SJCRH30 (cell line): ENCODE measurements around the gene ZNF500. TPM values are rescaled to one million over a fixed set of nuclear protein-coding genes. Genes with fewer than 3 reads are reported as not detected.
"Not testable (repeated sequence)": the region's sequence is repeated elsewhere in the genome, so short reads cannot be mapped to it uniquely, and the experiment has no call there.

ENCODE experiments used
- DNase-seq, 2 experiments: peaks; one replicate each; pipeline ENCODE4 v3.0.0-alpha.2; 2015 to 2020
- H3K27ac ChIP-seq: fragments of 250-450 bp; sonication (Bioruptor Pico); 2 replicates; pipeline ENCODE4 v1.5.1; 2020; ENCODE audit warnings: mild to moderate bottlenecking, moderate library complexity
- H3K27me3 ChIP-seq: fragments of 250-450 bp; sonication (Bioruptor Pico); 2 replicates; pipeline ENCODE4 v1.5.1; 2020; ENCODE audit warnings: mild to moderate bottlenecking, moderate library complexity
- H3K36me3 ChIP-seq: fragments of 250-450 bp; sonication (Bioruptor Pico); 2 replicates; pipeline ENCODE4 v1.5.1; 2020; ENCODE audit warnings: mild to moderate bottlenecking, moderate library complexity
- H3K4me1 ChIP-seq: fragments of 250-450 bp; sonication (Bioruptor Pico); 2 replicates; pipeline ENCODE4 v1.5.1; 2020; ENCODE audit warnings: mild to moderate bottlenecking, moderate library complexity
- H3K4me3 ChIP-seq: fragments of 250-450 bp; sonication (Bioruptor Pico); 2 replicates; pipeline ENCODE4 v1.5.1; 2020; ENCODE audit warnings: mild to moderate bottlenecking, moderate library complexity
- H3K9me3 ChIP-seq: fragments of 250-450 bp; sonication (Bioruptor Pico); replicated peaks from 2 replicates; pipeline ENCODE4 v1.5.1; 2020; ENCODE audit warnings: mild to moderate bottlenecking, moderate library complexity
- total RNA-seq: library from RNA; depleted of rRNA; stranded (reverse); fragments of >200 nt; shearing (Covaris generic); gene quantifications from 2 replicates; pipeline ENCODE4 v1.2.3, GENCODE V29; 2014

ZNF500 gene
- total RNA-seq, 1 experiment from 2014 or later, result 7.6 TPM

DNA sequence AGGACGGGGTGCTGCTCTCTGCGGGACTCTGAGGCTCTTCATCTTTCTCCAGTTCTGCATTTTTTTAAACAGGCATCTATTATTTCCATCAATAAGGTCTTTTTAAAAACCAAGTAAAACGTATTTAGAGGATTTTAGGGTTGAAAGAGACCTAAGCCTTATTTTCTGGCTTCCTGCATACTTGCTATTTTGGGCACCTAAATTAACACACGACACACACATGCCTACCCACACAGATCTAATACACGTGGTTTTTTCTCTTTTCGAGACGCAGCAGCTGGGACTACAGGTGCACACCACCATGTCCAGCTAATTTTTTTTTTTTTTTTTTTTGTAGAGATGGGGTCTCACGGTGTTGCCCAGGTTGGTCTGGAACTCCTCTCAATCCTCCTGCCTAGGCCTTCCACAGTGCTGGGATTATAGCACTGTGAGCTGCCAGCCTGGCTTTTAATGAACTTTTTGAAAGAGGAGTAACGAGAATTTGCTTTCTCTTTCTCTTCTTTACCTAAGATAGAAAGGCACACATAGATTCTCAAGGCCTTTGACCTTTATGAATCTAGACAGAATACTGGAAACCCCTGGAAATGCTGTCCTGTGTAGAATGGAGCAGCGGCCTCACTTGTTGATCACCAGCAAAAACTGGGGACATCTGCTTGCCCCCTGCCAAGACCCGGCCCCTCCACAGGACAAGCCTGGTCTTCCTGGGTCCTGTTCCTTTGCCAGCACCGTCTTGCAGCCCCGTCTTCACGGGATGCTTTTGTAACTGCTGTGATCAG is 18.9 kb downstream of the ZNF500 start:
- H3K27ac ChIP-seq, result no peak overlapping the region
- H3K9me3 ChIP-seq, result no peaks in the 10 kb centered on the region
- H3K4me3 ChIP-seq, result no peak overlapping the region
- no peak for DNase-seq
- no peaks in the 10 kb centered on the region for H3K27me3 ChIP-seq
- H3K36me3 ChIP-seq, result no peaks in the 10 kb centered on the region; the same call in 1 of the 2 replicates
- H3K4me1 ChIP-seq, result no peaks in the 10 kb centered on the region

DNA sequence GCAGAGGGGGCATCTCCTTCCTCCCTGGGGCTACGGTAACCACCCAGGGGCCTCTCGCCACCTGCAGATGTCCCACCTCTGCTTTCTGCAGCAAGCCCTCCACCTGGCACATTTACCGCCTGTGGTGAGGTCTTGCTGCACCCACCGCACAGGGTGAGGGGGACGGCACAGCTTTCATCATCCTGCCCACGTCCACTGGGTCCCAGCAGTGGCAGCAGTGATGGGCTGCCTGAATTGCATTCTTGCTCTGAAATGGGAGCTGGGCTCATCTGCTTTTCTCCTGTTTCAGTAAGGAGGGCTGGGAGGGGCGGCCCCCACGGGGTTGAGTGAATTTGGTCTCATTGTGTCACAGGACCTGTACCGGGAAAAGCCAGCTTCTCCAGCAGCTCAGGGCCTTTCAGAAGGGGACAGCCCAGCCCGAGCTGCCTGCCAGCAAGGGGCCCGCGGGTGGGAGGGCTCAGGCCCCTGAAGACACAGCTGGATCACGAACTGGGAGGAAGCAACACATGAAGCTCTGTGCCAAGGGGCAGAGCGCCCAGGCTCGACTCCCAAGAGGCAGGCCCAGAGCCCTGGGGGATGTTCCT is 19.9 kb downstream of the ZNF500 start:
- Histone ChIP-seq H3K9me3 (no peaks in the 10 kb centered on the region), H3K36me3 (no peaks in the 10 kb centered on the region; the same call in 1 of the 2 replicates), H3K27ac (no peak overlapping the region), H3K4me3 (no peak overlapping the region), H3K27me3 (no peaks in the 10 kb centered on the region), H3K4me1 (no peaks in the 10 kb centered on the region)
- no peak for DNase-seq

DNA sequence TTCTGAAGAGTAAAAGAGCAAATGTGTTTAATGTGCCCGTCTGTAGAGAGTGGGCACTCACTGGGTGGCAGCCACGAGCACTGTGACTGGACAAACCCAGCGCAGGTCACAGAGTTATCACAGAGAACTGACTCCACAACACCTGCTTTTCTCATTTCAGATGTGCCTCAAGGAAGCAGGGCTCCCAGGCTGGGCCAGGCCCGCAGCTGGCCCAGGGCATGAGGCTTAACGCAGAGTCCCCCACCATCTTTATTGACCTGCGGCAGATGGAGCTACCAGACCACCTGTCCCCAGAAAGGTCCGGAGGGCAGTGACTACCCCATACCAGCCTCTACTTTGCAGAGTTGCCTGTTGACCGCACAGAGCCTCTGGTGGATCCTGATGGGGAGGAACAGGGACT is 20.7 kb downstream of the ZNF500 start:
- no peak for DNase-seq
- no peak overlapping the region for H3K4me3 ChIP-seq
- no peaks in the 10 kb centered on the region for H3K4me1 ChIP-seq
- H3K9me3 ChIP-seq, result no peaks in the 10 kb centered on the region
- no peaks in the 10 kb centered on the region for H3K27me3 ChIP-seq
- no peak overlapping the region for H3K27ac ChIP-seq
- H3K36me3 ChIP-seq, result no peaks in the 10 kb centered on the region

DNA sequence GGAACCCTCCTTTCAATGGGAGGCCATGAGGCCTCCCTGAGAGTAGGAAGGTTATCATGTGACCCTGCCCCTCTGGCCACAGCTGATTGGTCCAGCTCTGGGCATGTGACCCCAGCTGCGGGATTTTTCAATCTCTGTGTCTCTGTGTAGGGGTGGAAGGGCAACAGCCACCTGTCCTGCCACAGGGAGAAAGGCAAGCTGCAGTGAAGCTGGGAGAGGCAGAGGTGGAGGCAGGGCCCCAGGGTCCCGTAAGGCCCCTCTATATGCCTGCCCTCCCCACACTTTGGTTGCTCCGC is 21.7 kb downstream of the ZNF500 start:
- DNase-seq, result peak in 1 of 2 experiments; percentile 27
- H3K27ac ChIP-seq, result no peak overlapping the region
- no peaks in the 10 kb centered on the region for H3K36me3 ChIP-seq
- H3K27me3 ChIP-seq, result no peaks in the 10 kb centered on the region
- H3K4me1 ChIP-seq, result no peaks in the 10 kb centered on the region
- no peaks in the 10 kb centered on the region for H3K9me3 ChIP-seq
- no peak overlapping the region for H3K4me3 ChIP-seq

DNA sequence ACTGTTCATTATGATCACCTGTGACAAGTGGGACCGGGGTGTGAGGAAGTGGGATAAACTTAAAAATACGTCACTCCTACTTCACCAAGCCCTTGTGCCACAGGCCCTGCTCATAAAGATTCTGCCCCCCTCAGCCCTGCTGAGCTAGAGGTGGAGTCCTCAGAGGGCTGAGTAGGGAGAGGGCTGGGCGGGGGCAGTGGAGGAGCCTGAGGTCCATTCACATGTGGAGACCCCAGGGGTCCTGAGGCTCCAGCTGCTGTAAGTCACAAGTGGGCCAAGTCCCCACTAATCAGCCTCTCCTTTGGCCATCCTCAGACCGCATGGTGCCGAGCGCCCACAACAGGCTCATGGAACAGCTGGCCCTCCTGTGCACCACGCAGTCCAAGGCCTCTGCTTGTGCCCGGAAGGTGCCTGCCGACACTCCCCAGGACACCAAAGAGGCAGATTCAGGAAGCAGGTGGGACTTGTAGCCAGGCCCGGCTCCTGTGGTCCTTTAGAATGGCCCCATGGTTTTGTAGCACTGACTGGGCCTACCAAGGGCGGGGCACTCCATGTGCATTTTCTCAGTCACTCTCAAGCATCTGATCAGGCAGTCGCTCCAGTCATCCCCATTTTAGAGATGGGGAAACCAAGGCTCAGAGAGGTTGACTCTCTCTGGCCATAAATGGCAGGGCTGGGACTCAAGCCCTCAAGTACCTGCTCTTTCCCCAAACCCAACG is 22.2 kb downstream of the ZNF500 start:
- peak in 1 of 2 experiments; percentile 17 for DNase-seq
- no peaks in the 10 kb centered on the region for H3K36me3 ChIP-seq

DNA sequence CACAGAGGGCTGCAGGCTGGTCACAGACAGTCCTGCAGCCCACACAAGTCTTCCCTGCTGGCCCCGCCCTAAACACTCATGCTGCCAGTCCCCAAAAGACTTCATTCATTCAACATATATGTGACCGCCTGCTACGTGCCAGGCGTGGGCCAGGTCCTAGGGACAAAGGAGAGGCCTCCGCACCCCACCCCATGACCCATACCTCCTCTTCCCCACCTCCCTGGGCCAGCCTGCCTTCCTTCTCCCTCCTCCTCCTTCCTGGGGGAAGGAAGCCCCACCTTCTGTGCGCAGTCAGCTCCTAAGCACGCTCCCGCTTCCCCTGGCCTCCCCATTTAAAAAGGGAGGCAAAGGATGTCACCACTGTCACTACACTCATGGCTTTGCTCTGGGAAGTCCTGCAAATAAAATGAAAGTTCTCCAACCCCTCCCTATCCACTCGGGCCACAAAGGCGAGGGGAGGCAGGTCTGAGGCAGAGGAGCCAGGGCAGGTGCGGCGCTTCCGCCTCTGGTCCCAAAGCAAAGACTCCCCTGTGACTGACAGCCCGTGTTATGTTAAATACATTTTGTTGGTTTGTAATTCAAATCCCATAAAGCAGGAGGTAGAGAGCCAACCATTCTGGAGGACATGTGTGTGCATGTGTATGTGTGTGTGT is 23.6 kb downstream of the ZNF500 start:
- H3K4me3 ChIP-seq, result no peak overlapping the region
- no peaks in the 10 kb centered on the region for H3K36me3 ChIP-seq
- H3K27me3 ChIP-seq, result no peaks in the 10 kb centered on the region
- H3K27ac ChIP-seq, result no peak overlapping the region
- no peaks in the 10 kb centered on the region for H3K4me1 ChIP-seq
- DNase-seq, result no peak
- H3K9me3 ChIP-seq, result no peaks in the 10 kb centered on the region

More for the DNA sequence above, 22.2 kb downstream of the ZNF500 start:
- Histone ChIP-seq H3K9me3 (no peaks in the 10 kb centered on the region), H3K4me3 (no peak overlapping the region), H3K4me1 (no peaks in the 10 kb centered on the region), H3K27ac (no peak overlapping the region), H3K27me3 (no peaks in the 10 kb centered on the region)

DNA sequence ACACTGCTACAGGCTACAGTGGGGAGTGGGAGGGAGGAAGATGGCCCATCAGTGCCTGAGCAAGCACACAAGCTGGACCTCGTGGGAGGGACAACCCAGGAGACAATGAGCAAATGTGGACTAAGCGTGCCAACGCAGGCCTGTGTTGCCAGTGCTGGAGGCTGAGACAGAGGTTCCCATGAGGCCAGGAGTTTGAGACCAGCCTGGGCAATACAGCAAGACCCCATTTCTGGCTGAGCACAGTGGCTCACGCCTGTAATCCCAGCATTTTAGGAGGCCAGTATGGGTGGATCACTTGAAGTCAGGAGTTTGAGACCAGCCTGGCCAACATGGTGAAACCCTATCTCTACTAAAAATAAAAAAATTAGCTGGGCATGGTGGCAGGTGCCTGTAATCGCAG is 28.6 kb downstream of the ZNF500 start:
- H3K27me3 ChIP-seq, H3K4me3 ChIP-seq, H3K36me3 ChIP-seq, H3K4me1 ChIP-seq, DNase-seq, H3K27ac ChIP-seq, H3K9me3 ChIP-seq: not testable (repeated sequence)

DNA sequence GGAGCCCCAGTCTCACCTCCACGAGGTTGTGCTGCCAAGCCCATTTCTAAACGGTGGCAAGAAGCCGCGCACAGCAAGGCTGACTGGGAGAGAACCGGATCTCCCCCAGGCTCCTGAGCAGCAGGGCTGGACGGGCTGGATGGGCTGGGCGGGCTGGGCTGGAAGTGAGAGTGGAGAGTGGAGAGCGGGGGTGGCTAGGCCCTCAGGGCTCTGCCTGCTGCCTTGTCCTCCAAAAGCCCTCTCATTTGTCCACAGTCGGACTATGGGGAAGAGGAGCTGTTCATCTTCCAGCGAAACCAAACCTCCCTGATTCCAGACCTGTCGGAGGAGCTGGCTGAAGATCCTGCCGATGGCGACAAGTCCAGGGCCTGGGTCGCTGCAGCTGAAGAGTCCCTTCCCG is 29.4 kb downstream of the ZNF500 start:
- Histone ChIP-seq H3K27ac (no peak overlapping the region), H3K4me1 (peaks cover 3% of the 10 kb centered on the region; the same call in 1 of the 2 replicates), H3K27me3 (no peaks in the 10 kb centered on the region), H3K36me3 (no peaks in the 10 kb centered on the region), H3K9me3 (no peaks in the 10 kb centered on the region), H3K4me3 (no peak overlapping the region)
- DNase-seq, result no peak

DNA sequence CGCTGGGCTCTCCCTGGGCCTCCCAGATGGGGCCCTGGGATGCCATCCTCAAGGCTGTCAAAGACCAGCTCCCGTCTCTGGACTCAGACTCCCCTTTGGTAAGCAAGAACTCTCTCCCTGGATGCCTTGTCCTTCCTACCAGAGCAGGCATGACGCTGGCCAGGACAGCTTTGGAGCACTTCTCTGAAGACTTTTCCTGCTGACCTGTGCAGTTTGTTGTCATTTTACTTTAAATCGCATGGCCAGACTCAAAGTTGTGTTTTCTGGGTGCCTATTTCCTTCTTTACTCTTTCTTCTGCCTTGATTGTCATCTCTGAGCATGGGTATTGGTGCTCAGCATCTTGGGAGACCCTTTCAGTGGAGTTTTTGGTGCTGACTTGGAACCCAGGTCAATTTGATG is 30.4 kb downstream of the ZNF500 start:
- DNase-seq, result no peak
- no peaks in the 10 kb centered on the region for H3K36me3 ChIP-seq
- no peak overlapping the region for H3K4me3 ChIP-seq
- no peaks in the 10 kb centered on the region for H3K27me3 ChIP-seq
- peaks cover 3% of the 10 kb centered on the region; the same call in 1 of the 2 replicates for H3K4me1 ChIP-seq
- no peaks in the 10 kb centered on the region for H3K9me3 ChIP-seq
- no peak overlapping the region for H3K27ac ChIP-seq

DNA sequence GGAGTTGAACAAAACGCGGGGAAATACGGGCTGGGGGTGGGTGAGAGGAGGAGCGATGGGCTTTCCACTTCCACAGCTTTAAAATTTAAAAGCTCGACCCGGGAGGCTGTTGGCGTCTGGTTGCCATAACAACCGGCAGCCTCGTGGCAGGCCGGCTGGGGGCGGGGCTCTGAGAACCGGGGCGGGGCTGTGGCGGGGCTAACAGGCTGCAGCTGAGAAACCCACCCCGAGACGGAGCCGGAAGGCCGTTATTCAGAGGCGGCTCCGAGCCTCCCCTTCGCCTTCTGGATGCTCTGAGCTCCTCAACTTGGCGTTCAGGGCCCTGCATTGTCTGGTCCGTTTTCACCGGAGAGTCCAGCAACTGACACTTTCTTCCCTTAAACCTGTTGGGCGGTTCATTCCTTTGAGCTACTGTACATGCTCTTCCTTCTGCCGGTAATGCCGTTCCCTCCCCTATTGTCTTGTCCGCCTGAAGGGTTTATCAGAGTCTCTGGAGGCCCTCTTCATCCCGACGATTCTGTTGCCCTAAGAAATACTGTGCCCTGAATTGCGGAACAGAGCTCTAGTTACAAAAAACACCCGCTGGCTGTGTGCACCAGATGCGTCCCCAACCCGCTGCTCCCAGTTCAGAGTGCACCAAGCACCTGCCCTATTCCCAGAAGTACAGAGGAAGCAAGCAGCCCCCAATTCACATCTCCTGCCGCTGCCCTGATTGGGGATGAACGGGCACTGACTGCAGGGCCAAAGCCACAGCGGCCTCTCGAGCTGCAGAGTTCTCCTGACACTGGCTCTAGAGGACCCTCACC is 32.0 kb downstream of the ZNF500 start:
- Histone ChIP-seq H3K27ac (no peak overlapping the region), H3K9me3 (no peaks in the 10 kb centered on the region), H3K4me3 (peak overlapping the region; percentile 79), H3K36me3 (peaks cover 4% of the 10 kb centered on the region; the same call in 1 of the 2 replicates), H3K4me1 (peaks cover 3% of the 10 kb centered on the region; the same call in 1 of the 2 replicates), H3K27me3 (no peaks in the 10 kb centered on the region)
- peak; percentile 86 to 90 for DNase-seq

DNA sequence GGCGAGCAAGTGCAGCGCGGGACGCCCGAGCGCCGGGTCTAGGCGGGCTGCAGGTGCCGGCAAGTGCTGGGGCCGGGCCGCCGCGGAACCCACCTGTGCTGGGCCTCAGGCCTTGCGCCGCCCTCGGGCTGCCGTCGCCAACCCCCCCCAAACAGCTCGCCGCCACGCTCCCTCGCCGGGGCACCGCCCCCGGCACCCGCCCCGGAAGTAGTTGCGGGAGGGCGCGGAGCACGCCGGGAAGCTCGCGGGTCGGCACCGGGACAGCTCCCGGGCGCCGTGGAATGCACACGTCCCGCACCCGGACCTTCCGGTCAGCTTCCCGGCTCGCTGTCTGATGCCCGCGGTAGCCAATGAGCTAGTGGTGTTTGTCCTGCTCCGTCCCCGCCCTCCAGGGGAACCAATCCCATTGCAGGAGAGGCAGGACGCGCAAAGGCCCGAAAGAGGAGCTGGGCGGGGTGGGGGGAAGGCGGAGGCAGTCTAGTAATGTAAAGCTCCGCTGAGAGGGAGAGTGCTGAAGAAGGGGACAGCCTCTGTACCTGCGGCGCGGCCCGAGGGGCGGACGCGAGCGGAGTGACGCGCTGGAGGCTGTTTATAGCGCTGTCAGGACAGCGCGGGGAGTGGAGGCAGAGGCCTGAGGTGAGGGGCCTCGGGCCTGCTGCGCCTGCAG is 32.8 kb downstream of the ZNF500 start, which contains the start of the genes ANKS3 and DNAAF8:
Gene ANKS3 (minus strand): TSS at position 209 of the 667 bp plus-strand sequence. CDS start 4,122 bp downstream, outside the sequence.
Gene DNAAF8 (plus strand): TSS at position 475 of the 667 bp plus-strand sequence. CDS start 1,978 bp downstream, outside the sequence.
- no peaks in the 10 kb centered on the region for H3K27me3 ChIP-seq
- H3K36me3 ChIP-seq, result peaks cover 4% of the 10 kb centered on the region; the same call in 1 of the 2 replicates
- H3K27ac ChIP-seq, result peak within 1 kb of the TSS; percentile 19; the same call in 1 of the 2 replicates
- H3K4me1 ChIP-seq, result peaks cover 3% of the 10 kb centered on the region; the same call in 1 of the 2 replicates
- no peaks in the 10 kb centered on the region for H3K9me3 ChIP-seq
- peak within 1 kb of the TSS; percentile 79 for H3K4me3 ChIP-seq
- peak; percentile 95 to 96 for DNase-seq

DNA sequence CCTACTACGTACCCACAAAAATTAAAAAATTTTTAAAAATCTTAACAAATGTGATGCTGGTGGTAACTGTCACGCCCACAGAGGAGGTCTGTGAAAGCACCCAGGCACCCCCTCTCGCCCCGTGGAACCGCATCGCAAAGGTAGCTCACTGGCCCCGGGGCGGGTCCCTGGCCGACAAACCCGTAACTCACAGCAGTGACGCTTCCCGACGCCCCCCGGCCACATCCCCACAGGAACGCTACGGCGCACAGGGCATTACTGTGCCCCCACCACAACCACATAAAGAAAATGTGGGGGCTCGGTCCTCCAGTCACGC is 33.3 kb downstream of the ZNF500 start:
- Histone ChIP-seq H3K9me3 (no peaks in the 10 kb centered on the region), H3K36me3 (peaks cover 4% of the 10 kb centered on the region; the same call in 1 of the 2 replicates), H3K4me3 (peak overlapping the region; percentile 79), H3K27me3 (no peaks in the 10 kb centered on the region), H3K27ac (peak overlapping the region; percentile 19; the same call in 1 of the 2 replicates), H3K4me1 (peaks cover 3% of the 10 kb centered on the region; the same call in 1 of the 2 replicates)
- no peak for DNase-seq

DNA sequence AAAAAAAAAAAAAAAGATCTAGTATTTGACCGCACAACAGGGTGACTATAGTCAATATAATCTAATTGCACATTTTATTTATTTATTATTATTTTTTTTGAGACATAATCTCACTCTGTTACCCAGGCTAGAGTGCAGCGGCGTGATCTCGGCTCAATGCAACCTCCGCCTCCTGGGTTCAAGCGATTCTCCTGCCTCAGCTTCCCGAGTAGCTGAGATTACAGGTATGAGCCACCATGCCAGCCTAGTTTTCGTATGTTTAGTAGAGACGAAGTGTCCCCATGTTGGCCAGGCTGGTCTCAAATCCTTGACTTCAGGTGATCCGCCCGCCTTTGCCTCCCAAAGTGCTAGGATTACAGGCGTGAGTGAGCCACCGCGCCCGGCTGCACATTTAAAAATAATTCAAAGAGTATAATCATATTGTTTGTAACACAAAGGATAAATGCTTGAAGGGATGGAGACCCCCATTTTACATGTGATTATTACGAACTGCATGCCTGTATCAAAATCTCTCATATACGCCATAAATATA is 33.7 kb downstream of the ZNF500 start:
- H3K9me3 ChIP-seq, result no peaks in the 10 kb centered on the region
- H3K4me3 ChIP-seq, result peak overlapping the region; percentile 79
- H3K27ac ChIP-seq, result no peak overlapping the region; the same call in 1 of the 2 replicates
- no peak for DNase-seq
- no peaks in the 10 kb centered on the region for H3K27me3 ChIP-seq
- H3K36me3 ChIP-seq, result peaks cover 4% of the 10 kb centered on the region; the same call in 1 of the 2 replicates
- H3K4me1 ChIP-seq, result peaks cover 3% of the 10 kb centered on the region; the same call in 1 of the 2 replicates
